Measurements from ENCODE around the gene GALNT9. TPM values are rescaled to one million over a fixed set of nuclear protein-coding genes. Genes with fewer than 3 reads are reported as not detected.

GALNT9 gene
- polyA plus RNA-seq, 2 of the 4 experiments (the other 2 are of a cell fraction): 0.66 to 2.8 TPM

GRCh38 chr12:132291402-132292175, 37.8 kb downstream of the GALNT9 start (continued):
- no peak for TF ChIP-seq REST (IDR thresholded peaks at IDR 0.05)

GRCh38 chr12:132290203-132290540, 39.2 kb downstream of the GALNT9 start:
- Histone ChIP-seq H3K4me2 (no peak overlapping the region), H3K9me3 (no peaks in the 10 kb centered on the region), H3K27ac (no peak overlapping the region), H3K4me3 (no peak overlapping the region), H3K4me1 (peaks cover 21% of the 10 kb centered on the region)
- CTCF ChIA-PET: interaction anchor here (1.0 to 2.7 kb wide), 2 partner anchors 124 to 310 kb away, joined by 3 to 10 read pairs; no protein-coding TSS in a partner anchor
- 98% methylated on average over 5 of the region's 12 CpGs for WGBS (ENCODE audit: missing lambda C conversion rate)
- DNase-seq (ENCODE audit: low read depth in 1 of 2, low spot score in 1 of 2) (no peak), ATAC-seq (no peak), FAIRE-seq (no peak)
- TF ChIP-seq ATOH8 (CRISPR knock-in tag; IDR thresholded peaks at IDR 0.05; ENCODE audit: low read depth): no peak
- no peak for TF ChIP-seq MAX (IDR thresholded peaks at IDR 0.05)
- no peak for TF ChIP-seq KDM5A (IDR thresholded peaks at IDR 0.05)
- TF ChIP-seq NR3C1 (IDR thresholded peaks at IDR 0.05): no peak
- no peak for TF ChIP-seq FOXS1 (CRISPR knock-in tag; IDR thresholded peaks at IDR 0.05)
- no peak for TF ChIP-seq CTCF (IDR thresholded peaks at IDR 0.05)
- no peak for TF ChIP-seq MAZ (IDR thresholded peaks at IDR 0.05; ENCODE audit: borderline replicate concordance, low read depth, low read length)
- TF ChIP-seq RARB (CRISPR knock-in tag; IDR thresholded peaks at IDR 0.05): no peak
- TF ChIP-seq EP300 (IDR thresholded peaks at IDR 0.05): no peak
- no peak for TF ChIP-seq ZNF302 (CRISPR knock-in tag; IDR thresholded peaks at IDR 0.05)
- TF ChIP-seq FOSL2 (IDR thresholded peaks at IDR 0.05): no peak
- no peak for TF ChIP-seq FOSL2 (CRISPR knock-in tag; IDR thresholded peaks at IDR 0.05)
- TF ChIP-seq SMC3 (IDR thresholded peaks at IDR 0.05): no peak
- TF ChIP-seq CHD2 (IDR thresholded peaks at IDR 0.05; ENCODE audit: low read length, partially characterized antibody): no peak
- no peak for TF ChIP-seq POLR2AphosphoS2 (conservative IDR thresholded peaks at IDR 0.05; ENCODE audit: low read length)
- no peak for TF ChIP-seq ZSCAN20 (CRISPR knock-in tag; IDR thresholded peaks at IDR 0.05)
- TF ChIP-seq ZFP36 (IDR thresholded peaks at IDR 0.05; ENCODE audit: borderline replicate concordance, partially characterized antibody): no peak
- no peak for TF ChIP-seq HDAC2 (IDR thresholded peaks at IDR 0.05)
- no peak for TF ChIP-seq ESRRA (IDR thresholded peaks at IDR 0.05; ENCODE audit: borderline replicate concordance, low read length)
- no peak for TF ChIP-seq HOXB13 (CRISPR knock-in tag; IDR thresholded peaks at IDR 0.05; ENCODE audit: low read depth)
- TF ChIP-seq HOXB5 (CRISPR knock-in tag; IDR thresholded peaks at IDR 0.05): no peak
- POLR2A ChIA-PET: no interaction called here

All from A549 (cell line).